PC-3 (cell line): ENCODE results near the gene KCNV2. TPM values are rescaled to one million over a fixed set of nuclear protein-coding genes. Genes with fewer than 3 reads are reported as not detected.

ENCODE experiments used
- ATAC-seq: fragments of 200-7000 bp; cut with Tn5 transposase; 2 replicates; pipeline ENCODE4 v1.9.1; 2020; ENCODE audit warnings: mild to moderate bottlenecking, moderate library complexity
- BruUV-seq: library from RNA; stranded (reverse); fragments of 400-500 nt; replicated peaks from 2 replicates; lab custom pipeline; 2021; lab: Mats Ljungman, UMichigan
- CTCF ChIA-PET: fragments of 300-600 bp; sonication (Branson Sonifier 250); formaldehyde crosslinking; loops from one replicate; lab custom pipeline; 2022; ENCODE audit warnings: antibody characterized with exemption; lab: Charles Lee
- POLR2A ChIA-PET: fragments of 300-600 bp; sonication (Branson Sonifier 250); formaldehyde crosslinking; loops from one replicate; lab custom pipeline; 2022; ENCODE audit warnings: antibody characterized with exemption; ENCODE audit not compliant: unreplicated experiment; lab: Charles Lee
- DNase-seq: peaks from one replicate; pipeline ENCODE4 v3.0.0-alpha.2; 2015
- H2AFZ ChIP-seq: fragments of 300-600 bp; sonication (generic); 2 replicates; pipeline ENCODE4 v1.6.0; 2016; ENCODE audit warnings: antibody characterized with exemption, low read length
- H3F3A ChIP-seq: fragments of 300-600 bp; sonication (generic); one replicate; pipeline ENCODE4 v1.6.0; 2017; ENCODE audit warnings: antibody characterized with exemption, low read length, control low read depth, mild to moderate bottlenecking; ENCODE audit not compliant: unreplicated experiment
- H3K27ac ChIP-seq: fragments of 300-600 bp; sonication (generic); 2 replicates; pipeline ENCODE4 v1.5.1; 2016; ENCODE audit warnings: mild to moderate bottlenecking, low read length
- H3K27me3 ChIP-seq: fragments of 300-600 bp; sonication (generic); 2 replicates; pipeline ENCODE4 v1.6.1; 2016; ENCODE audit warnings: low read length, mixed read lengths
- H3K36me3 ChIP-seq: fragments of 300-600 bp; sonication (generic); 2 replicates; pipeline ENCODE4 v1.6.1; 2016; ENCODE audit warnings: low read depth, mixed run types, low read length, mixed read lengths
- H3K4me1 ChIP-seq: fragments of 300-600 bp; sonication (generic); 2 replicates; pipeline ENCODE4 v1.5.1; 2016; ENCODE audit warnings: low read length; ENCODE audit not compliant: insufficient read depth
- H3K4me2 ChIP-seq: fragments of 300-600 bp; sonication (generic); 2 replicates; pipeline ENCODE4 v1.6.0; 2016; ENCODE audit warnings: low read length
- H3K4me3 ChIP-seq: fragments of 300-600 bp; sonication (generic); 2 replicates; pipeline ENCODE4 v1.5.1; 2016; ENCODE audit warnings: mild to moderate bottlenecking, low read length, mixed read lengths
- H3K79me2 ChIP-seq: fragments of 300-600 bp; sonication (generic); 2 replicates; pipeline ENCODE4 v1.6.1; 2017; ENCODE audit warnings: low read length, mixed read lengths
- H3K9ac ChIP-seq: fragments of 300-600 bp; sonication (generic); 2 replicates; pipeline ENCODE4 v1.6.0; 2016; ENCODE audit warnings: mild to moderate bottlenecking, low read length
- H3K9me2 ChIP-seq: fragments of 300-600 bp; sonication (generic); replicated peaks from 2 replicates; pipeline ENCODE4 v1.6.1; 2016; ENCODE audit warnings: mixed run types, low read length, mixed read lengths
- H3K9me3 ChIP-seq: fragments of 300-600 bp; sonication (generic); 2 replicates; pipeline ENCODE4 v1.6.1; 2016; ENCODE audit warnings: low read length, mixed read lengths
- H4K20me1 ChIP-seq: fragments of 300-600 bp; sonication (generic); 2 replicates; pipeline ENCODE4 v1.6.1; 2016; ENCODE audit warnings: low read length, mixed read lengths
- EZH2 ChIP-seq: fragments of 300-600 bp; sonication (generic); IDR thresholded peaks from one replicate; pipeline ENCODE4 v1.6.1; 2017; ENCODE audit warnings: antibody characterized with exemption, mild to moderate bottlenecking, low read length; ENCODE audit not compliant: unreplicated experiment
- EZH2phosphoT487 ChIP-seq: fragments of 300-600 bp; sonication (generic); IDR thresholded peaks from 2 replicates; pipeline ENCODE4 v1.6.1; 2018; ENCODE audit warnings: mild to moderate bottlenecking, antibody characterized with exemption, low read length, borderline replicate concordance
- intact Hi-C: fragments of 100-400 bp; cut with micrococcal nuclease; formaldehyde crosslinking; loops from 2 replicates; pipeline ENCODE4 v1.9.0; 2023
- total RNA-seq: library from RNA; depleted of rRNA; stranded (reverse); fragments of >200 nt; gene quantifications from 2 replicates; pipeline ENCODE4 v1.2.3, GENCODE V29; 2014
- TF ChIP-seq, protein P1 (sequence below): fragments of 300-600 bp; sonication (generic); conservative IDR thresholded peaks from 2 replicates; pipeline ENCODE4 v1.5.1; 2017; ENCODE audit warnings: antibody characterized with exemption, low read depth, mild to moderate bottlenecking, low read length

KCNV2 gene
- total RNA-seq, 1 experiment from 2014 or later, result not detected

- H3K36me3 ChIP-seq, result no peaks in the 10 kb centered on the region
- H3K4me1 ChIP-seq, result no peaks in the 10 kb centered on the region; the same call in 1 of the 2 replicates
- no peaks in the 10 kb centered on the region for H3F3A ChIP-seq
- no peak for ATAC-seq
- no TSS peak for BruUV-seq
- H3K9ac ChIP-seq, result no peak overlapping the region
- POLR2A ChIA-PET, result no interaction called here
- H3K9me3 ChIP-seq, result no peaks in the 10 kb centered on the region
- no peak overlapping the region for H2AFZ ChIP-seq
- intact Hi-C loops, result no loop called here
- no peak for DNase-seq
- no peak overlapping the region for H3K4me2 ChIP-seq
- H3K9me2 ChIP-seq, result no peaks in the 10 kb centered on the region
- TF ChIP-seq, protein P1, sequence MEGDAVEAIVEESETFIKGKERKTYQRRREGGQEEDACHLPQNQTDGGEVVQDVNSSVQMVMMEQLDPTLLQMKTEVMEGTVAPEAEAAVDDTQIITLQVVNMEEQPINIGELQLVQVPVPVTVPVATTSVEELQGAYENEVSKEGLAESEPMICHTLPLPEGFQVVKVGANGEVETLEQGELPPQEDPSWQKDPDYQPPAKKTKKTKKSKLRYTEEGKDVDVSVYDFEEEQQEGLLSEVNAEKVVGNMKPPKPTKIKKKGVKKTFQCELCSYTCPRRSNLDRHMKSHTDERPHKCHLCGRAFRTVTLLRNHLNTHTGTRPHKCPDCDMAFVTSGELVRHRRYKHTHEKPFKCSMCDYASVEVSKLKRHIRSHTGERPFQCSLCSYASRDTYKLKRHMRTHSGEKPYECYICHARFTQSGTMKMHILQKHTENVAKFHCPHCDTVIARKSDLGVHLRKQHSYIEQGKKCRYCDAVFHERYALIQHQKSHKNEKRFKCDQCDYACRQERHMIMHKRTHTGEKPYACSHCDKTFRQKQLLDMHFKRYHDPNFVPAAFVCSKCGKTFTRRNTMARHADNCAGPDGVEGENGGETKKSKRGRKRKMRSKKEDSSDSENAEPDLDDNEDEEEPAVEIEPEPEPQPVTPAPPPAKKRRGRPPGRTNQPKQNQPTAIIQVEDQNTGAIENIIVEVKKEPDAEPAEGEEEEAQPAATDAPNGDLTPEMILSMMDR, result no peak
- H3K27ac ChIP-seq, result no peak overlapping the region
- H3K4me3 ChIP-seq, result no peak overlapping the region
- CTCF ChIA-PET, result no interaction called here
- no peaks in the 10 kb centered on the region for H4K20me1 ChIP-seq
- no peaks in the 10 kb centered on the region for H3K27me3 ChIP-seq
- no peaks in the 10 kb centered on the region for H3K79me2 ChIP-seq
Measured at GRCh38 chr9:2675834-2676233, 41.5 kb upstream of the KCNV2 start.

GRCh38 chr9:2676466-2676865 lies 40.8 kb upstream of the KCNV2 start:
- intact Hi-C loops, result no loop called here
- TF ChIP-seq, protein P1, result no peak
- TF ChIP-seq EZH2phosphoT487 (no peak), EZH2 (no peak)
- CTCF ChIA-PET, result no interaction called here
- no peaks in the 10 kb centered on the region for H3K79me2 ChIP-seq
- POLR2A ChIA-PET, result no interaction called here
- H3K27me3 ChIP-seq, result no peaks in the 10 kb centered on the region
- H3K36me3 ChIP-seq, result no peaks in the 10 kb centered on the region
- no peak overlapping the region for H3K9ac ChIP-seq
- H2AFZ ChIP-seq, result no peak overlapping the region
- H3F3A ChIP-seq, result no peaks in the 10 kb centered on the region
- H4K20me1 ChIP-seq, result no peaks in the 10 kb centered on the region
- no peak overlapping the region for H3K4me2 ChIP-seq
- no peak for ATAC-seq
- H3K9me2 ChIP-seq, result no peaks in the 10 kb centered on the region
- no peak overlapping the region for H3K4me3 ChIP-seq
- DNase-seq, result no peak
- BruUV-seq, result no TSS peak
- H3K9me3 ChIP-seq, result no peaks in the 10 kb centered on the region
- H3K27ac ChIP-seq, result no peak overlapping the region
- no peaks in the 10 kb centered on the region; the same call in 1 of the 2 replicates for H3K4me1 ChIP-seq

- no peak for ATAC-seq
Measured at GRCh38 chr9:2677915-2678889, 39.1 kb upstream of the KCNV2 start.

More at GRCh38 chr9:2677915-2678889, 39.1 kb upstream of the KCNV2 start:
- no peaks in the 10 kb centered on the region for H3K9me2 ChIP-seq
- ChIA-PET CTCF (no interaction called here), POLR2A (no interaction called here)
- no peak overlapping the region for H2AFZ ChIP-seq
- no peak overlapping the region for H3K4me3 ChIP-seq
- H3K9ac ChIP-seq, result no peak overlapping the region
- H3K27ac ChIP-seq, result no peak overlapping the region
- H3K9me3 ChIP-seq, result no peaks in the 10 kb centered on the region
- intact Hi-C loops, result no loop called here
- no peaks in the 10 kb centered on the region for H3K27me3 ChIP-seq
- no TSS peak for BruUV-seq
- H3K36me3 ChIP-seq, result no peaks in the 10 kb centered on the region
- no peaks in the 10 kb centered on the region for H3F3A ChIP-seq
- DNase-seq, result peak; percentile 12
- no peak overlapping the region for H3K4me2 ChIP-seq
- TF ChIP-seq, protein P1, result no peak
- TF ChIP-seq EZH2phosphoT487 (no peak), EZH2 (no peak)
- H3K79me2 ChIP-seq, result no peaks in the 10 kb centered on the region
- H3K4me1 ChIP-seq, result no peaks in the 10 kb centered on the region; the same call in 1 of the 2 replicates
- no peaks in the 10 kb centered on the region for H4K20me1 ChIP-seq
